Trophoblast cell (in vitro differentiated cells and primary cell): Measurements from ENCODE around the gene S100Z.

Experiments
- DNase-seq, 2 donors: peaks; one replicate each; pipeline ENCODE4 v3.0.0-alpha.2; 2016
- H2AFZ ChIP-seq: 2 replicates; pipeline ENCODE4 v1.6.1; 2013; ENCODE audit warnings: low read length, moderate library complexity, mild to moderate bottlenecking; ENCODE audit not compliant: insufficient read depth, poor library complexity
- H2AK5ac ChIP-seq: 2 replicates; pipeline ENCODE4 v1.6.1; 2013; ENCODE audit warnings: mild to moderate bottlenecking, low read length
- H2BK120ac ChIP-seq: 2 replicates; pipeline ENCODE4 v1.6.1; 2013; ENCODE audit warnings: low read length, mild to moderate bottlenecking, moderate library complexity; ENCODE audit not compliant: insufficient read depth, poor library complexity
- H2BK12ac ChIP-seq: 2 replicates; pipeline ENCODE4 v1.6.1; 2013; ENCODE audit warnings: mild to moderate bottlenecking, low read length, moderate library complexity
- H2BK5ac ChIP-seq: 2 replicates; pipeline ENCODE4 v1.6.1; 2013; ENCODE audit warnings: low read length, low read depth, moderate library complexity, mild to moderate bottlenecking; ENCODE audit not compliant: poor library complexity
- H3K14ac ChIP-seq: 2 replicates; pipeline ENCODE4 v1.6.1; 2013; ENCODE audit warnings: mild to moderate bottlenecking, low read length
- H3K18ac ChIP-seq: 2 replicates; pipeline ENCODE4 v1.6.1; 2013; ENCODE audit warnings: mild to moderate bottlenecking, low read length
- H3K23ac ChIP-seq: 2 replicates; pipeline ENCODE4 v1.6.1; 2013; ENCODE audit warnings: low read length
- H3K27ac ChIP-seq: 2 replicates; pipeline ENCODE4 v1.5.1; 2013; ENCODE audit warnings: low read depth, mild to moderate bottlenecking, inconsistent platforms, low read length, moderate library complexity
- H3K27me3 ChIP-seq: 2 replicates; pipeline ENCODE4 v1.6.1; 2013; ENCODE audit warnings: inconsistent platforms, mild to moderate bottlenecking, low read length, moderate library complexity; ENCODE audit not compliant: insufficient read depth
- H3K36me3 ChIP-seq, 2 experiments: 1 replicate in 1 of 2; 2 replicates in 1 of 2; pipeline ENCODE4 v1.6.1; 2013; ENCODE audit warnings: low read length in 2 of 2, mild to moderate bottlenecking in 2 of 2, moderate library complexity in 1 of 2; ENCODE audit not compliant: insufficient read depth in 2 of 2, control insufficient read depth in 1 of 2
- H3K4ac ChIP-seq: 2 replicates; pipeline ENCODE4 v1.6.1; 2013; ENCODE audit warnings: low read depth, mild to moderate bottlenecking, low read length, moderate library complexity
- H3K4me1 ChIP-seq, 2 experiments: 1 replicate in 1 of 2; 2 replicates in 1 of 2; pipeline ENCODE4 v1.6.1; 2013; ENCODE audit warnings: low read length in 2 of 2, mild to moderate bottlenecking in 2 of 2, moderate library complexity in 1 of 2; ENCODE audit not compliant: insufficient read depth in 2 of 2, control insufficient read depth in 1 of 2
- H3K4me2 ChIP-seq: 2 replicates; pipeline ENCODE4 v1.6.1; 2013; ENCODE audit warnings: inconsistent platforms, mild to moderate bottlenecking, low read length, moderate library complexity
- H3K4me3 ChIP-seq: 2 replicates; pipeline ENCODE4 v1.5.1; 2013; ENCODE audit warnings: mild to moderate bottlenecking, low read depth, low read length, inconsistent platforms
- H3K79me1 ChIP-seq: one replicate; pipeline ENCODE4 v1.6.1; 2013; ENCODE audit warnings: low read length
- H3K79me2 ChIP-seq: 2 replicates; pipeline ENCODE4 v1.6.1; 2013; ENCODE audit warnings: low read length, mild to moderate bottlenecking; ENCODE audit not compliant: control insufficient read depth, insufficient read depth, poor library complexity
- H3K9ac ChIP-seq: 2 replicates; pipeline ENCODE4 v1.6.1; 2013; ENCODE audit warnings: mild to moderate bottlenecking, low read length
- H3K9me3 ChIP-seq: 2 replicates; pipeline ENCODE4 v1.6.1; 2013; ENCODE audit warnings: low read depth, mild to moderate bottlenecking, control low read depth, inconsistent platforms, low read length; ENCODE audit not compliant: insufficient read depth
- H4K12ac ChIP-seq: 2 replicates; pipeline ENCODE4 v1.6.1; 2013; ENCODE audit warnings: low read depth, mild to moderate bottlenecking, low read length, moderate library complexity
- H4K8ac ChIP-seq: 2 replicates; pipeline ENCODE4 v1.6.1; 2013; ENCODE audit warnings: low read depth, mild to moderate bottlenecking, low read length, moderate library complexity
- H4K91ac ChIP-seq: one replicate; pipeline ENCODE4 v1.6.1; 2013; ENCODE audit warnings: low read depth, mild to moderate bottlenecking, low read length, moderate library complexity
- WGBS: extraction: QIAGEN DNeasy Blood & Tissue Kit; methylation state at CpG from one replicate; pipeline ENCODE4 v1.1.7; 2013; ENCODE audit warnings: missing lambda C conversion rate; ENCODE audit not compliant: insufficient read length, insufficient coverage; ENCODE audit errors: extremely low coverage; 5-methylcytosine and 5-hydroxymethylcytosine counted together

Gene S100Z

GRCh38 chr5:76874088-76874581 lies 24.3 kb downstream of the S100Z start:
- Histone ChIP-seq H3K4ac (no peak overlapping the region), H3K79me1 (no peaks in the 10 kb centered on the region), H4K8ac (no peak overlapping the region), H2AFZ (no peak overlapping the region), H2BK12ac (no peak overlapping the region), H4K91ac (no peak overlapping the region), H3K18ac (no peak overlapping the region), H3K4me3 (no peak overlapping the region), H3K27me3 (no peaks in the 10 kb centered on the region), H3K4me2 (no peak overlapping the region), H2BK120ac (no peak overlapping the region), H3K36me3 (no peaks in the 10 kb centered on the region), H4K12ac (no peak overlapping the region), H2BK5ac (no peak overlapping the region), H3K14ac (no peak overlapping the region), H3K23ac (no peak overlapping the region), H3K27ac (no peak overlapping the region), H3K4me1 (peaks cover 0 to 3% of the 10 kb centered on the region in 2 experiments), H3K9ac (no peak overlapping the region), H3K9me3 (no peaks in the 10 kb centered on the region), H2AK5ac (no peak overlapping the region), H3K79me2 (no peaks in the 10 kb centered on the region)
- no peak for DNase-seq
- WGBS, result no CpG with 5 or more reads among the region's 3 CpGs

- no peak overlapping the region for H3K18ac ChIP-seq
- no peaks in the 10 kb centered on the region for H3K36me3 ChIP-seq
- no peak overlapping the region for H3K23ac ChIP-seq
- H3K4me2 ChIP-seq, result no peak overlapping the region
- no peaks in the 10 kb centered on the region for H3K79me1 ChIP-seq
- no peak overlapping the region for H2AFZ ChIP-seq
- no peaks in the 10 kb centered on the region for H3K9me3 ChIP-seq
- H3K4ac ChIP-seq, result no peak overlapping the region
- no peak overlapping the region for H2BK12ac ChIP-seq
- H3K27me3 ChIP-seq, result no peaks in the 10 kb centered on the region
- no peak overlapping the region for H2BK120ac ChIP-seq
- H2BK5ac ChIP-seq, result no peak overlapping the region
- H4K8ac ChIP-seq, result no peak overlapping the region
- H4K12ac ChIP-seq, result no peak overlapping the region
- no peaks in the 10 kb centered on the region for H3K79me2 ChIP-seq
- H4K91ac ChIP-seq, result no peak overlapping the region
- no peaks in the 10 kb centered on the region for H3K4me1 ChIP-seq
- no peak for DNase-seq
- no peak overlapping the region for H3K9ac ChIP-seq
- H2AK5ac ChIP-seq, result no peak overlapping the region
- H3K14ac ChIP-seq, result no peak overlapping the region
- H3K27ac ChIP-seq, result no peak overlapping the region
- no peak overlapping the region for H3K4me3 ChIP-seq
- no CpG with 5 or more reads among the region's 10 CpGs for WGBS
Measured at GRCh38 chr5:76888733-76889300, 39.0 kb downstream of the S100Z start.

GRCh38 chr5:76893294-76893693 lies 43.5 kb downstream of the S100Z start:
- H3K4me2 ChIP-seq, result no peak overlapping the region
- H3K23ac ChIP-seq, result no peak overlapping the region
- H3K27me3 ChIP-seq, result no peaks in the 10 kb centered on the region
- no peaks in the 10 kb centered on the region for H3K79me2 ChIP-seq
- H3K27ac ChIP-seq, result no peak overlapping the region
- no peak overlapping the region for H2BK12ac ChIP-seq
- WGBS, result no CpG with 5 or more reads among the region's 2 CpGs
- H3K4me1 ChIP-seq, result no peaks in the 10 kb centered on the region
- H2AK5ac ChIP-seq, result no peak overlapping the region
- no peak overlapping the region for H3K14ac ChIP-seq
- no peak for DNase-seq
- no peak overlapping the region for H2BK120ac ChIP-seq
- no peak overlapping the region for H4K8ac ChIP-seq
- no peaks in the 10 kb centered on the region for H3K79me1 ChIP-seq
- H3K36me3 ChIP-seq, result no peaks in the 10 kb centered on the region
- H3K9me3 ChIP-seq, result no peaks in the 10 kb centered on the region
- no peak overlapping the region for H3K4me3 ChIP-seq
- H4K12ac ChIP-seq, result no peak overlapping the region
- H2AFZ ChIP-seq, result no peak overlapping the region
- H3K4ac ChIP-seq, result no peak overlapping the region
- no peak overlapping the region for H3K18ac ChIP-seq
- no peak overlapping the region for H2BK5ac ChIP-seq
- no peak overlapping the region for H4K91ac ChIP-seq
- no peak overlapping the region for H3K9ac ChIP-seq

GRCh38 chr5:76896196-76896595 lies 46.4 kb downstream of the S100Z start:
- Histone ChIP-seq H2BK12ac (no peak overlapping the region), H3K4me2 (no peak overlapping the region), H2AK5ac (no peak overlapping the region), H3K4me1 (no peaks in the 10 kb centered on the region), H2AFZ (no peak overlapping the region), H3K14ac (no peak overlapping the region), H3K36me3 (no peaks in the 10 kb centered on the region), H4K8ac (no peak overlapping the region), H3K27ac (no peak overlapping the region), H3K27me3 (no peaks in the 10 kb centered on the region), H3K9me3 (no peaks in the 10 kb centered on the region), H2BK120ac (no peak overlapping the region), H4K12ac (no peak overlapping the region), H2BK5ac (no peak overlapping the region), H3K4ac (no peak overlapping the region), H3K4me3 (no peak overlapping the region), H3K23ac (no peak overlapping the region), H3K79me1 (no peaks in the 10 kb centered on the region), H3K79me2 (no peaks in the 10 kb centered on the region), H3K9ac (no peak overlapping the region), H4K91ac (no peak overlapping the region), H3K18ac (no peak overlapping the region)
- DNase-seq, result no peak
- no CpG with 5 or more reads among the region's 2 CpGs for WGBS
